ENCODE measurements around the gene PDZD2. TPM values are rescaled to one million over a fixed set of nuclear protein-coding genes. Genes with fewer than 3 reads are reported as not detected.
A peak's percentile ranks its signal among the peaks of the same experiment; 100 is the strongest.

The PDZD2 gene
- total RNA-seq, 2 experiments from 2014 or later: not detected

DNA sequence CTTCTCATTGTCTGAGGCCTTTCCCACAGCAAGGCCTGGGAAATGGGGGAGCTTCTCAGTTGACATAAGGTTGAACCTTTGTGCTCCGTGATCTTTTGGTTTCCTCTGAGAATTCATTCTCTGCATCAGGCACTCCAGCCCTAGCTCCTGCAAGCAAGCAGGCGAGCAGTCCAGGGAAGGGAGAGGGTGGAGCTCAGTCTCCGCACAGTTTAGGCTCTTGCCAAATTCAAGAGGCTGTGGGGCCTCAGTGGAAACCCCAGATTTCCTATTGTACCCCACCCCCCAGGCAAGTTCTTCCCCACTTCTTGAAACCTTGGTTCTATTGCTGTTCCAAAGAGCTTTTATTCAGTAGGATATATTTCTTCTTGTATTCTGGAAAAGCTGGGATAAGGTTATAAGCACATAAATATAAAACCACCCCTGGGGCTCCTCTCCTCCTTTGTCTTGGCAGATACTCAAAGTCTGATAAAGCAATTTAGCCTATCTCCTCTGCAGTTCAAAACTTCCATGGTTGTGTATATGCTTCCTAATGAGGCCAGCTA lies 147.2 kb downstream of the PDZD2 start:
- Mint-ChIP-seq H3K27me3 (ENCODE audit: low read depth) (no peaks in the 10 kb centered on the region), H3K4me3 (no peak overlapping the region), H3K27ac (no peak overlapping the region), H3K36me3 (ENCODE audit: low read depth) (no peaks in the 10 kb centered on the region), H3K4me1 (ENCODE audit: low read depth) (no peaks in the 10 kb centered on the region), H3K9me3 (ENCODE audit: insufficient read depth) (no peaks in the 10 kb centered on the region)
- CTCF ChIA-PET: no interaction called here
- POLR2A ChIA-PET: no interaction called here
- DNase-seq (no peak), ATAC-seq (no peak)

DNA sequence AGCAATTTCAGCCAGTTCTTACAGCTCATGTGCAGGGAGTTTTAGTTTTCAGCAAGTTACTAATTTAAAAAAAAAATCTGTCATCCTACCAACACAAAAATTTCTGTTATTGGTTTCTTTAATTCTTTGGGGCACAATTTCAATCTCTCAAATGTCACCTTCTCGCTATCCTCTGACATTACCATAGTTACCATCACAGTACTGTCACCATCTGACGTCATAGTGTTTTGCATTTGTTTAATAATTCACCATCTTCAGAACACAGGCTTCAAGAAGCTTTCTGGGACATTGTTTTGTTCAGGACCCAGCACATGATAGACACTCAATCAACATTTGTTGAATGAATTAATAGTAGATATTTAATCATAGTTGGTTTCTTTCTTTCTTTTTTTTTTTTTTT lies 155.1 kb downstream of the PDZD2 start:
- no peak overlapping the region for H3K4me3 Mint-ChIP-seq
- POLR2A ChIA-PET: no interaction called here

DNA sequence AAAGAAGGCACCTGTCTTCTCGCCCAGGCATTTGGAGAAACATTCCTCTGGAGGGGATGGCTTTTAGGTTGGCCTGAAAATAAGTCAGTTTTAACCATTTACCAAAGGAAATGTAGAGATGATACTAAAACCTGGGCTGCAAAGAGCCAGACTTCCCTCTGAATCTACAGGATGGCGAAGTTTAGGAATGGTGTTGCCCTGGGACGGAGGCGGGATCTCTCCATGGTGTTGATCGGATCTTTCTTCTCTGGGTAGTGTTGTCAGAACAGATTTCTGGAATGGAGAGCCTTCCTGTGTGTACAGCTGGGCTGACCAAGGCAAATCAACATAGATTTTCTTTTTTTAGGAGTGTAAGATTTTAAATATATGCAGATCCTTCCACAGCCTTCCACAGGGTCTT lies 159.2 kb downstream of the PDZD2 start:
- DNase-seq (no peak), ATAC-seq (no peak)
- H3K4me1 Mint-ChIP-seq (ENCODE audit: low read depth): no peaks in the 10 kb centered on the region
- H3K27me3 Mint-ChIP-seq (ENCODE audit: low read depth): no peaks in the 10 kb centered on the region
- ChIA-PET CTCF (no interaction called here), POLR2A (no interaction called here)
- H3K9me3 Mint-ChIP-seq (ENCODE audit: insufficient read depth): no peaks in the 10 kb centered on the region
- H3K4me3 Mint-ChIP-seq: no peak overlapping the region
- no peaks in the 10 kb centered on the region for H3K36me3 Mint-ChIP-seq (ENCODE audit: low read depth)
- H3K27ac Mint-ChIP-seq: no peak overlapping the region

More for the DNA sequence above, 155.1 kb downstream of the PDZD2 start:
- Mint-ChIP-seq H3K4me1 (ENCODE audit: low read depth) (no peaks in the 10 kb centered on the region), H3K27ac (no peak overlapping the region), H3K36me3 (ENCODE audit: low read depth) (no peaks in the 10 kb centered on the region), H3K27me3 (ENCODE audit: low read depth) (no peaks in the 10 kb centered on the region), H3K9me3 (ENCODE audit: insufficient read depth) (no peaks in the 10 kb centered on the region)
- CTCF ChIA-PET: no interaction called here
- DNase-seq (no peak), ATAC-seq (no peak)

DNA sequence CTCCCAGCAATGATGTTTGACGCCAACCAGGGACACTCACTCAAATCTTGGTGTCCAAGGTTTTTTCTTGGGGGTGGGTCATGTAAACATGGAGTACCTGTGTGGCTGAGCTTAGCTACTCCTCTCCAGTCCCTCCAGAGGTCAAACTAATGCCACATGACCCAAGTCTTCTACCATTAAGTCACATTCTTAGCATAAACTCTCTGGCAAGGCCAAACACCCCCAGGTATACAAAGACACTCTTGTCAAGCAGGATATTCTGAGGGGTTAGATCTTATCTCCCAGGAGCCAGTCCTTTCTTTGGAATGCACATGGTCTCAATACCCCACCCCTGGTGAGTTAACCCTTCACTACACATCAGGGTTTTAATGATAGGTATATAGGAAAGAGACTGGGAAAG lies 161.4 kb downstream of the PDZD2 start:
- POLR2A ChIA-PET: no interaction called here
- no peak for ATAC-seq

DNA sequence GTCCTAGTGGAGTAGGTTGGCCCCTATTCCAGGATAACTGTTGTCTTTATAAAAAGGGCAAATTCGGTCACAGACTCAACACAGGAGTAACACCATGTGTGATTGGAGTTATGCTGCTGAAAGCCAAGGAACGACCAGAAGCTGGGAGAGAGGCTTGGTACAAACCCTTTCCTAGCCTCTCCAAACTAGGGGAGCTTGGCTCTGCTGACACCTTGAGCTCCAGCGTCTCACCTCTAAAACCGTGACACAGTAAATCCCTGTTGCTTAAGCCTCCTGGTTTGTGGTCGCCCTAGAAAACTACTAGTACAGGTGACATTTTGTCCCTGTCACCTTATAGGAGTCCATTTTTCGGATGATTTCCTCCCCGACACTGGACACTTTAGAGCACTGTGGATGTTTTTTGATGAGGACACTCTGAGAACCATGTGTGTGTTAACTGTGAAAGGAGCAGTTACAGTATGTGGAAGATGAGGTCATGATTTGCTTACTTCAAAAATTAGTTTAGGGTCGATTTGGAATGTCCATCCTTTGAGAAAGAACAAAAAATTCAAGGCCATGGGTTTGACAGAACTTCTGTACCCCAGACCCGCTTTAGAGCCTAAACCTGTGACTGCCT lies 167.0 kb downstream of the PDZD2 start:
- ATAC-seq (no peak), DNase-seq (no peak)
- no peak overlapping the region for H3K27ac Mint-ChIP-seq
- H3K4me1 Mint-ChIP-seq (ENCODE audit: low read depth): no peaks in the 10 kb centered on the region
- no peak overlapping the region for H3K4me3 Mint-ChIP-seq
- ChIA-PET POLR2A (no interaction called here), CTCF (no interaction called here)
- no peaks in the 10 kb centered on the region for H3K36me3 Mint-ChIP-seq (ENCODE audit: low read depth)
- H3K9me3 Mint-ChIP-seq (ENCODE audit: insufficient read depth): no peaks in the 10 kb centered on the region
- H3K27me3 Mint-ChIP-seq (ENCODE audit: low read depth): peaks cover 2% of the 10 kb centered on the region

More for the DNA sequence above, 161.4 kb downstream of the PDZD2 start:
- H3K4me3 Mint-ChIP-seq: no peak overlapping the region
- peaks cover 2% of the 10 kb centered on the region for H3K27me3 Mint-ChIP-seq (ENCODE audit: low read depth)
- H3K36me3 Mint-ChIP-seq (ENCODE audit: low read depth): no peaks in the 10 kb centered on the region
- H3K27ac Mint-ChIP-seq: no peak overlapping the region
- no peaks in the 10 kb centered on the region for H3K4me1 Mint-ChIP-seq (ENCODE audit: low read depth)
- H3K9me3 Mint-ChIP-seq (ENCODE audit: insufficient read depth): no peaks in the 10 kb centered on the region
- CTCF ChIA-PET: no interaction called here
- no peak for DNase-seq

DNA sequence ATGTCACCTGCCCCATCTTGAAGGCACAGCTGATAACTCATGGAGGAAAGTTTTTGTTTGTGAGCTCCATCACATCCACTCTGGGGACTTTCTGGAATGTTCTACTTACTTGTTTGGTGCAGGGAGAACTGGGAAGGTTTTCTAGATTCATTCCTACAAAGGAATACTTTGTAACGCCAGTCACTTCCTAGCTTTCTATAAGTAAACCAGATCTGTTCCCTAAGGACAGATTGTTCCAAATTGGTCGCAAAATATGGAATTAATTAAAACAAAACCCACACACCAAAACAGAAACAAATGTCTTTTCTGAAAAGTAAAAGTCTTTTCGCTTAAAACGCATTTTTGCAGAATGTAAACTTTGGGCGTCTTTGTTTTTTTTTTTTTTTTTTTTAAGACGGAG lies 167.6 kb downstream of the PDZD2 start:
- ChIA-PET POLR2A (no interaction called here), CTCF (no interaction called here)
- ATAC-seq (no peak), DNase-seq (no peak)
- H3K4me1 Mint-ChIP-seq (ENCODE audit: low read depth): no peaks in the 10 kb centered on the region
- H3K36me3 Mint-ChIP-seq (ENCODE audit: low read depth): no peaks in the 10 kb centered on the region
- no peak overlapping the region for H3K27ac Mint-ChIP-seq
- no peaks in the 10 kb centered on the region for H3K9me3 Mint-ChIP-seq (ENCODE audit: insufficient read depth)
- no peak overlapping the region for H3K4me3 Mint-ChIP-seq
- H3K27me3 Mint-ChIP-seq (ENCODE audit: low read depth): peaks cover 2% of the 10 kb centered on the region

DNA sequence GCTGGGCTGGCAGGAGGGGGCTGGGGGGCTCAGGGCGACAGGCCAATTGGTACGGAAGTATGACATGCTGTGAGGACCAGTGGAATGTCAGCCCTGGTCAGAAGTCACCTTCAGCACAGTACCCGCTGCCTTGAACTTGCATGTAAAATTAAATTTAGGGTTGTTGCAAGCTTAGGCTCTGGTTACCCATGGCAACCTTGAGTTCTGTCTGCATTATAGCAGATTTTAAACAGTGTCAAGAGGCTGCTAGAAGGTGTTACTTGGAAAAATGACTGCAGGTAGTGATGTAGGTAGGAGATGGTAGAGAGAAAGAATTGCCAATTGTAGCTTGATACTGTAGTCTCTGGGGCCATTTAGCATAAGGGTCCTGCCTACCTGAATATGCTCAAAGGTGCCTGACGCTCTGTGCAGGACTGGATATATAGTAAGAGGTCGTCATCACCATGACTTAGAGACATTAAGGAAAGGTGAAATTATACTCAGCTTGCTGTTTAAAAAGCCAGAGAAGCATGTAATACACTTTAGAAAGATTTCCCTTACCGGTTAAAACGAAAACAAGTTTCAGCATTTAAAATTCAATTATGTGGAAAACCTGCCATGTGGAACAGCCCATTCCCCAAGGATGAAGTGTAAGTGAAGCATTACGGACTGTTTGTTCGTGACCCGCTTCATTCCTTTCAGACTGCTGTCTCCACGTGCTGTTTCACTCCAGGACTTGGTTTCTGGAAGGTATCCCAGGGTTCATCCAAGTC lies 169.0 kb downstream of the PDZD2 start:
- POLR2A ChIA-PET: no interaction called here
- no peak overlapping the region for H3K27ac Mint-ChIP-seq

DNA sequence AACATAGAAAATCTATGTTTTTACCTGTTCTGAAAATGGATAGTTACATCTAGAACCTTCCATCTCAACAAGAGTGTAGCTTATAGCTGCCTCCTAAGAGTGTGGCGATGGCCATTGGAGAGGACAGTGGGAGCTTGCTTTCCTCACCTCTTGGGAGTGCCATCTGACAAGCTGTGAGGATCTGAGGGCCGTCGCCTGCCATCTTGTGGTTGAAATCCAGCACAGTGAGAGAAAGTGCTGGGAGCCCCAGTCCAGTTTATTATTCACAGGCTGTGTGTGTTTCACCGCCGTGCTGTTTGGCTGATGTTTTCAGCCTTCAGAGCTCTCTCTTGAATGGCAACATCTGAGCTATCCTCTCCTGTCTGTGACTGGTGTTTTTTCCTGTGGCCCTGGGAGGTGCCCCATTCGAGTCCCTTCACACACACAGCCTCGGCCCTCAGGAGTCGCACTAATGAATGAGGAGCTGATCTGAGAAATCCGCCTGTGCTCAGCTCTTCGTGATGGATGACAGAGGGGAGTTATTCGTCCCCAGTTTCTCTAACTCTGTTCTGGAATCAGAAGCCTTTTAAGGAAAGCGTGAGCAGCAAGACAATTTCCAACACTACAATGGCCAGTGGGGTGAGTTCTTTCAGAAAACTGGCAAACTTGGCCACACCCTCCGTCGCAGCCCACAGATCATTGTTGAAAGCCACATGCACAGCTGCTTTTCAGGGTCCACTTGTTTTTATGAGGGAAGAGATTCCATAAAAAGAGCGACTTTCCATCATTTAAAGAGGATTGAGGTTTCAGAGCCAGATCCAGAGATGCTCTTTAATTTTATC lies 170.3 kb downstream of the PDZD2 start:
- no peaks in the 10 kb centered on the region for H3K4me1 Mint-ChIP-seq (ENCODE audit: low read depth)
- ATAC-seq: no peak
- no peaks in the 10 kb centered on the region for H3K9me3 Mint-ChIP-seq (ENCODE audit: insufficient read depth)
- H3K27me3 Mint-ChIP-seq (ENCODE audit: low read depth): peaks cover 2% of the 10 kb centered on the region
- ChIA-PET CTCF (interaction anchor here (0.9 to 1.3 kb wide), 3 partner anchors 13 to 268 kb away, joined by 3 to 4 read pairs (median 4); no protein-coding TSS in a partner anchor), POLR2A (no interaction called here)
- no peak overlapping the region for H3K4me3 Mint-ChIP-seq
- no peak overlapping the region for H3K27ac Mint-ChIP-seq
- H3K36me3 Mint-ChIP-seq (ENCODE audit: low read depth): no peaks in the 10 kb centered on the region
- DNase-seq: peak; percentile 25

More for the DNA sequence above, 169.0 kb downstream of the PDZD2 start:
- ATAC-seq: no peak
- Mint-ChIP-seq H3K4me3 (no peak overlapping the region), H3K9me3 (ENCODE audit: insufficient read depth) (no peaks in the 10 kb centered on the region), H3K36me3 (ENCODE audit: low read depth) (no peaks in the 10 kb centered on the region), H3K27me3 (ENCODE audit: low read depth) (peaks cover 2% of the 10 kb centered on the region), H3K4me1 (ENCODE audit: low read depth) (no peaks in the 10 kb centered on the region)
- no peak for DNase-seq
- CTCF ChIA-PET: no interaction called here

DNA sequence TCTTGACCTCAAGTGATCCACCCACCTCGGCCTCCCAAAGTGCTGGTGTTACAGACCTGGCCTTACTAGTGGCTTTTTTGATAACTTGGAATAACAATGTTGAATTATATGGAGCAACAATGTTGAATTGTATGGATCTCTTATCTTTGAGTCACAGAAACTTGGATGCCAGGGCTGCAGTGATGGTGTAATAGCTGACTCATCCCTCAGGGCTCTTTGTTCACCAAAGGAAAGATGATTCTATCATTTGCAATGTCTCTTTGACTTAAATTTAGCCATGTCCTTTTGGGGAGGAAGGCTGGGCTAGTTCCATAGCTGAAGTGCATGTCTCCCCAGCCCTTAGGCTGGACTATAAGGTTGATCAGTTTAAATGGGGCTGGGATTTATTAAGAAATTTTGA lies 172.3 kb downstream of the PDZD2 start:
- ATAC-seq: no peak

DNA sequence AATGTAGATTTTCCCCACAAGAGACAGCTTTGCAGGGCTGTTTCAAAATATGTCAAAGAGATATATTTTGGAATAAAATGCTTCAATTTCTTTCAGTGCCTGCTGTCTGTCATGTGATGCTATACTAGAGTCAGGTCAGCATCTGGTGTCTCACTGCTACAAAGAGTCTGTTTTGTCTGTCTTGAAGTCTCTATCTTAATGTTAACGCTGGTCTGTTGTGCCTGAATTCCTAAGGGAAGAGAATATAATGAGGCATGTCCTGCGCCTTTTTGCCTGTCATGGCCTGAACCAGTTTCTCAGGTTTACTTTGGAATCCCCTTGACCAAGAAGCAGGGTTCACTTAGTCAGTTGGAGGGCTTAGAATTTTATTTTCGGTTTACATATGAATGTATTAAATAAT lies 176.4 kb downstream of the PDZD2 start:
- Mint-ChIP-seq H3K4me3 (no peak overlapping the region), H3K27ac (no peak overlapping the region), H3K9me3 (ENCODE audit: insufficient read depth) (no peaks in the 10 kb centered on the region), H3K36me3 (ENCODE audit: low read depth) (no peaks in the 10 kb centered on the region), H3K4me1 (ENCODE audit: low read depth) (no peaks in the 10 kb centered on the region), H3K27me3 (ENCODE audit: low read depth) (no peaks in the 10 kb centered on the region)
- CTCF ChIA-PET: no interaction called here
- POLR2A ChIA-PET: no interaction called here
- ATAC-seq (no peak), DNase-seq (no peak)

More for the DNA sequence above, 172.3 kb downstream of the PDZD2 start:
- no peak overlapping the region for H3K4me3 Mint-ChIP-seq
- ChIA-PET CTCF (no interaction called here), POLR2A (no interaction called here)
- H3K4me1 Mint-ChIP-seq (ENCODE audit: low read depth): no peaks in the 10 kb centered on the region
- no peaks in the 10 kb centered on the region for H3K9me3 Mint-ChIP-seq (ENCODE audit: insufficient read depth)
- H3K27me3 Mint-ChIP-seq (ENCODE audit: low read depth): no peaks in the 10 kb centered on the region
- DNase-seq: no peak
- H3K36me3 Mint-ChIP-seq (ENCODE audit: low read depth): no peaks in the 10 kb centered on the region
- H3K27ac Mint-ChIP-seq: no peak overlapping the region

DNA sequence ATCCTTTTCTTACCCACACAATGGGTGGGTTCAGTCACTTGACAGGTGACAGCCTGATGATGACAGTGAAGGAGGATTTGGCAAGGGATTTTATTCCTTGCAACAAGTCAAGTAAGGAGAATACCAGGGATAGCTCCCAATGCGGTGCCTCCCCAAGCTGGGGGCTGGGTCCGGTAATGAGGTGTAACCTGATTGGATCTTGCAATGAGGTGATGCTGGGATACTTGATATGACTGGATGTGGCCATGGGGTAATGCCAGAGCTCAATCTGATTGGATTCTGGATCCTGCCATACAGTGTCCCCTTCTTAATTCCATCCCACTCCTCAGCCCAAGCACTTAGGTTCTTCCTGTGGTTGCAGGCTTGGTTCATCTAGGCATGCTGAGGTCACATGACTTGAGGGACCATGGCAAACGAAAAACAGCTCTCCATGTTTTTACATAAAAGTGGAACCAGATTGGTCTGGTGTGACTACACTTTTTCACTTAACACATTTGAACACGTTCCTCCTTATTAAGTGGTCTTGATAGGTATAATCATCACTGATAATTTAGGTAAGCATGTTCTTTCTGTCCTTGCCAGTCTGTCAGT lies 181.1 kb downstream of the PDZD2 start:
- Mint-ChIP-seq H3K9me3 (ENCODE audit: insufficient read depth) (no peaks in the 10 kb centered on the region), H3K4me1 (ENCODE audit: low read depth) (no peaks in the 10 kb centered on the region), H3K36me3 (ENCODE audit: low read depth) (no peaks in the 10 kb centered on the region), H3K27me3 (ENCODE audit: low read depth) (peaks cover 3% of the 10 kb centered on the region), H3K27ac (no peak overlapping the region), H3K4me3 (no peak overlapping the region)
- ATAC-seq (no peak), DNase-seq (no peak)
- ChIA-PET CTCF (no interaction called here), POLR2A (no interaction called here)

DNA sequence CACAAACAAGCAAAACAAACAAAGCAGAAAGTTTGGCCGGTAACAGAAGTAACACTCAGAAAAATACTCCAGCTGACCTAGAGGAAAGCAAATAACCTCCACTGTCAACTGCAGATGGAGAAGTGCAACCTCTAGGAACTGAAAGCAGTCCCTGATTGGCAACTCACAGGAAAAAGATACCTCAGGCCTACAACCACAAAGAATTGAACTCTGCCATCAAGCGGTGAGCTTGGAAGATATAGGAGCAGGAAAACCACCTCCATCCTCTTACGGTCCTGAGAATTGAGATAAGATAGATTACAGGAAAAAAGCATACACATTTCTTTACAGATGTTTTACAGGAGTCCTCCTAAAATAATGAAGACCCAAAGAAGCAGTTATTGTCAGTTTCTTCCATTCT lies 184.5 kb downstream of the PDZD2 start:
- H3K27ac Mint-ChIP-seq: no peak overlapping the region
- CTCF ChIA-PET: interaction anchor here (3.0 to 4.3 kb wide), 2 partner anchors 253 to 270 kb away, joined by 26 to 35 read pairs; no protein-coding TSS in a partner anchor
- ATAC-seq (no peak), DNase-seq (no peak)
- H3K36me3 Mint-ChIP-seq (ENCODE audit: low read depth): no peaks in the 10 kb centered on the region
- POLR2A ChIA-PET: no interaction called here
- peaks cover 4% of the 10 kb centered on the region for H3K27me3 Mint-ChIP-seq (ENCODE audit: low read depth)
- no peaks in the 10 kb centered on the region for H3K4me1 Mint-ChIP-seq (ENCODE audit: low read depth)
- H3K4me3 Mint-ChIP-seq: no peak overlapping the region
- H3K9me3 Mint-ChIP-seq (ENCODE audit: insufficient read depth): no peaks in the 10 kb centered on the region

Measured in activated CD8-positive, alpha-beta T cell treated with anti-CD3 and anti-CD28 coated beads, Interleukin-2, amount 10 ng/mL, durations not matched to agents 7 days and 5 days (primary cell).